HG03457 (cell line): ENCODE data around the gene ZNF785.
A peak's percentile ranks its signal among the peaks of the same experiment; 100 is the strongest.
"Not testable (repeated sequence)": the region's sequence is repeated elsewhere in the genome, so short reads cannot be mapped to it uniquely, and the experiment has no call there.

Source experiments
- ATAC-seq: cut with Tn5 transposase; IDR thresholded peaks from one replicate; pipeline ENCODE4 v1.9.1; 2021; ENCODE audit warnings: moderate number of reproducible peaks; ENCODE audit not compliant: unreplicated experiment

Gene ZNF785

GRCh38 chr16:30585400-30586191 lies at the start of gene ZNF785:
ZNF785 (minus strand) TSS chr16:30585697; CDS start chr16:30585611, 86 bp downstream.
- peak; percentile 73 for ATAC-seq

GRCh38 chr16:30633526-30633925 lies 48.0 kb upstream of the ZNF785 start:
- no peak for ATAC-seq

- not testable (repeated sequence) for ATAC-seq
Measured at GRCh38 chr16:30632454-30632853, 47.0 kb upstream of the ZNF785 start.

- no peak for ATAC-seq
Measured at GRCh38 chr16:30628628-30629540, 43.4 kb upstream of the ZNF785 start.

GRCh38 chr16:30626236-30626635 lies 40.7 kb upstream of the ZNF785 start:
- ATAC-seq: no peak

- ATAC-seq: no peak
Measured at GRCh38 chr16:30623536-30624283, 38.2 kb upstream of the ZNF785 start.

- no peak for ATAC-seq
Measured at GRCh38 chr16:30622455-30623032, 37.0 kb upstream of the ZNF785 start.

GRCh38 chr16:30621765-30622164 lies 36.3 kb upstream of the ZNF785 start:
- no peak for ATAC-seq

- ATAC-seq: no peak
Measured at GRCh38 chr16:30620169-30620568, 34.7 kb upstream of the ZNF785 start.

GRCh38 chr16:30619638-30620037 lies 34.1 kb upstream of the ZNF785 start:
- ATAC-seq: no peak

GRCh38 chr16:30619202-30619601 lies 33.7 kb upstream of the ZNF785 start:
- ATAC-seq: no peak

- no peak for ATAC-seq
Measured at GRCh38 chr16:30615358-30616091, 30.0 kb upstream of the ZNF785 start.

- ATAC-seq: peak; percentile 57
Measured at GRCh38 chr16:30609926-30610839, 24.7 kb upstream of the ZNF785 start, which contains the start of gene ZNF689. ZNF689 (minus strand) TSS chr16:30610389; CDS start chr16:30610041, 348 bp downstream.

GRCh38 chr16:30609002-30609925 lies 23.8 kb upstream of the ZNF785 start:
- ATAC-seq: no peak

- ATAC-seq: no peak
Measured at GRCh38 chr16:30606004-30606403, 20.5 kb upstream of the ZNF785 start.

GRCh38 chr16:30605158-30605557 lies 19.7 kb upstream of the ZNF785 start:
- ATAC-seq: no peak

GRCh38 chr16:30604316-30604947 lies 18.9 kb upstream of the ZNF785 start:
- ATAC-seq: no peak
